GM21717 (cell line): ENCODE measurements around the gene TFF1.

Experiments
- ATAC-seq: cut with Tn5 transposase; IDR thresholded peaks from one replicate; pipeline ENCODE4 v1.9.1; 2021; ENCODE audit warnings: mild to moderate bottlenecking, moderate library complexity; ENCODE audit not compliant: unreplicated experiment

The TFF1 gene

GRCh38 chr21:42321231-42321630 is 45.1 kb downstream of the TFF1 start:
- no peak for ATAC-seq

DNA sequence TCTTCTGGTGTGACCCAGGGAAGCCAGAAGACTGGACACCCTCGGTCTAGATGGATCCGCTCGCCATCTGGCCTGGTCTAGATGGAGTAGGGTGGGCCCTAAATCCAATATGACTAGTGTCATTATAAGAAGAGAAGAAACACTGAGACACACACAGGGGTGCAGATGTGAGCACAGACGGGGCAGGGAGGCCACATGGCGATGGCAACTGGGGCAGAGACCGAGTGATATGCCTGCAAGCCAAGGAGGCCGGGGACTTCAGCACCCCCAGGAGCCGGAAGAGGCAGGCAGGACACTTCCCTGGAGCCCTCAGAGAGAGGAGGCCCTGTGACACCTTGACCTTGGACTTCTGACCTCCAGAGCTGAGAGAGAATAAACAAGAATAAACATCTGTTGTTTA is 45.5 kb downstream of the TFF1 start:
- ATAC-seq = no peak

GRCh38 chr21:42319851-42320572 is 46.3 kb downstream of the TFF1 start:
- no peak for ATAC-seq

DNA sequence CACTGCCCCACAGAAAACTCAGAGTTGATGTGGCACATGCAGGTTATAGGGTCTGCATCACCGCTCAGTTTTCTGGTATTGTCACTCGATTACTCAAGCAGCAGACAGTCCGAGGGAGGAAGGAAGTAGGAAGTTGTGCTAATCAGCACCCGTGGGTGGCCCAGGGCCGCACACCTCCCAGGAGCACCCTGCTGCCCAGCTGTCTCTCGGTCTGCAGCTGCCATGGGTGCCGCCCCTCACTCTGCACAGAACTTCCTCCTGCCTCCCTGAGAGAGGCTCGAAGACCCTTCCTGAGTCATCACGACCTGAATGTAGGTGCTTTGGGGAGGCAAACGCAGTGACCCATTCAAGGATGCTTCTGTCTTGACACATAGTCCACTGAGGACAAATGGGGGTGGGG is 47.0 kb downstream of the TFF1 start:
- ATAC-seq = no peak

- ATAC-seq = no peak
These were observed 48.2 kb downstream of the TFF1 start for GRCh38 chr21:42317826-42318746.

GRCh38 chr21:42317341-42317741 is 49.0 kb downstream of the TFF1 start:
- ATAC-seq = no peak

DNA sequence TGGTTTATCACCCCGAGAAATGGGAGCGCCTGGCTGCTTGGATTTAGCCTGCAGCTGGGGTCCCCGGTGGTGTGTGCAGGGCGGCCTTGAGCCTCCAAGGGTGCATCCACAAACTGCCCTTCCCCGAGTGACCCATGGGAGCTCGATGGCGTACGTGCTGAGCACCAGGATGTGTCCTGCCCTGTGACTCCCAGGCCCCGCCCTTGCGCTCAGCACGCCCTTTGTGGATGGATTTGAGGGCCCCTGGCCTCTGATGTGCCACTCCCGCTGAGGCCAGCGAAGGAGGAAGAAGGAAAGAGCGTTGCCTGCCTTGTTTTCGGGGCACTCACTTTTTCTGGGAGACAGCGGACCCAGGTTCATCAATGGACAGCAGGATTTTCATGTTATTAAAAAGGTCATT is 49.4 kb downstream of the TFF1 start:
- no peak for ATAC-seq

DNA sequence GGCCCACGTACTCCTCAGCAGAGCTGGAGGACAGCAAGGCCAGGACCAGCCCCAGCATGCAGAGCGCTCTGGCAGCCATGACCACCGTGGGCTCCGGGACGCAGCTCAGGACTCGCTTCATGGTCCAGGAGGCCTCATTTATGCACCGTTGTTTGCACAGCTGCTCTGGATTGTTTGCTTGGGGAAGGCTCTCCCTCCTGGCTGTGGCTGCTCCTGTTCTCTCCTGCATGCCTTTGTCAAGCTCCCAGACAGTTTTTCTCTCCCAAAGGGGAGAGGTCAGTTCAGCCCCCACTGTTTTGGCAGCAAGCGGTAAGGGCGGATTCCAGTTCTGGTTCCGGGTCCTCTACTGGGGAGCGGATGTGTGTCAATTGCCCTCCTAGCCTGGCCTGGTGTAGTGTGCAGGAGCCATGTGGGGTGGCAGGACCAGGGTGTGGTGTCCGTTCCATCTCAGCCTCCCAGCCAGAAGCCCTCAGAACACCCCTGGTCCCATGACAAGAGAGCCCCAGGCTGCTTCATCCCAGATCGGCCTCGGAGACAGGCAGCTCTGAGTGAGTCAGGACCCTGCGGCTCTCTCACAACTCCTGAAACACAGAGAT is 50.9 kb downstream of the TFF1 start, which contains the start of gene TFF3:
TFF3 (minus strand) TSS at position 114 of the 596 bp plus-strand sequence; CDS start at position 79, 35 bp downstream.
- ATAC-seq = no peak

- ATAC-seq = no peak
These were observed 51.6 kb downstream of the TFF1 start for GRCh38 chr21:42314616-42315295.

DNA sequence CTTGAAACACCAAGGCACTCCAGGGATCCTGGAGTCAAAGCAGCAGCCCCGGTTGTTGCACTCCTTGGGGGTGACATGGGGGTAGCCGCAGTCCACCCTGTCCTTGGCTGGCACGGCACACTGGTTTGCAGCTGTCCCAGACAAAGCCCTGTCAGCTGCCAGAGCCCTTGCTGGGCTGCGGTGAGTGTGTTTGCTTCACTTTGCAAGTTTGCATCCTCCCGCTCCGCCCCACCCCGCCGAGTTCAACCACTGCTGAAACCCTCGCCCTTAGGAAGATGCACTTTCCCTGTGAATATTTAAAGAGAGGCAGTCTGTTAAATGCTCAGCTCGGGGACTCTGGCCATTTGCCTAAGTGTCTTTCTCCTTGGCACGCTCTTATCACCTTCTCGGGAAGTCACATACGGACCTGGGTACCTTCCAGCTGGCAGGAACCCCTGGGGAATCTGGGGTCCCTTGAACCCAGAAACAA is 52.8 kb downstream of the TFF1 start:
- no peak for ATAC-seq

DNA sequence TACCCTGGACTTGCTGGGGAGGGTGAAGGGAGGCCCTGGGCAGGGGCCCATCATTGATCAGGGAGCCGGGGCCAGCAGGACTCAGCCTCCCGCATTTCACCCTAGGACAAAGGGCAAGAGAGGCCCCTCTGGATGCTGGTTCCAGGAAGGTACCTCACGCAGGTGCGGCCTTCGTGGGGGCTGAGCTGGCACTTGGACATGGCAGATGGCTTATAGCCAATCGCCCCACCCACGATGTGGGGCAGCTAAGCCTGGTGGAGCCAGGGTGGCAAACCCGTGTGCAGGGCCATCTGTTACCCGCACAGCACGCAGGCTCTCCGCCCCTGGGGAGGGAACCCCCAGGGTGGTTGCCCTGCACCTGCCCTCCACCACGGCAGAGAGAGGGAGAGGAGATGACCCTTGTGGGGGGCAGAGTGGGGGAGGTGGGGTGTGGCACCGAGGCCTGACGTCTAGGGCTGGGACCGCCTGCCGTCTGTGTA is 53.7 kb downstream of the TFF1 start:
- ATAC-seq = no peak
